Measurements from ENCODE around the gene IGFN1. TPM values are rescaled to one million over a fixed set of nuclear protein-coding genes. Genes with fewer than 3 reads are reported as not detected.

Gene IGFN1
- total RNA-seq, 2 donors from 2014 or later = 0.12 to 0.16 TPM

DNA sequence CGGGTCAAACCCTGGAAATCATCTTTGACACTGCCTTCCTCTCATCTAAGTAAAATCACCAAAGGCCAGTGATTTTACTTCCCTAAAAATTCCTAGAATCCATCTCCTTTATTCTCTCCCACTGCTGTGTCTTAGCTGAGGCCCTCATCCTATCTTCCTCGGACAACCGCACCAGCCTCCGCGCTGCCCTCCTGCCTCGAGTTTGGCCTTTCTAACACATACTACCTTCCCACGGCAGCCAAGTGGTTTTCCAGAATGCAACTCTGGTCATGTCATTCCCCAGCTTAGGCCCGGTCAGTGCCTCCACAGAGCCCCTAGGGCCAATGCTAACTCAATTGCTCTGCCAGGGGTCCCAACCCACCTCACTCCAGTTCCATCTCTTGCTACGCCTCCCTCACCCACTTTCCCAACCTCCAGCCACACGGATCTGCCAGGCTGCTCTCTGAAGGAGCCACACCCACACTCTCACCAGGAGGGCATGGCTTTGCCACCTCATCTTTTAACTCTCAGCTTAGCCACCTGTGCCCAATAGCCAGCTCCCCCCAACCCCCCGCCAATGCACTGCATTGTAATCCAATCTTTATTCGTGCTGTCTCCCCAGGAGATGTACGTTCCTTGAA is 43.1 kb upstream of the IGFN1 start:
- TF ChIP-seq CTCF (IDR thresholded peaks at IDR 0.05) = no peak
- no peak for DNase-seq
- H3K27me3 ChIP-seq = no peaks in the 10 kb centered on the region
- H3K36me3 ChIP-seq = no peaks in the 10 kb centered on the region
- no peaks in the 10 kb centered on the region for H3K9me3 ChIP-seq
- intact Hi-C loops (cut with DNase I) = loop anchor here (2.0 kb wide), 1 partner anchor 75 kb away; no protein-coding TSS in a partner anchor
- H3K4me3 ChIP-seq = no peak overlapping the region
- H3K9ac ChIP-seq (ENCODE audit: low read depth in 2 of 2, low read length in 2 of 2) = no peak overlapping the region
- no peaks in the 10 kb centered on the region for H3K4me1 ChIP-seq
- no peak overlapping the region for H3K27ac ChIP-seq

DNA sequence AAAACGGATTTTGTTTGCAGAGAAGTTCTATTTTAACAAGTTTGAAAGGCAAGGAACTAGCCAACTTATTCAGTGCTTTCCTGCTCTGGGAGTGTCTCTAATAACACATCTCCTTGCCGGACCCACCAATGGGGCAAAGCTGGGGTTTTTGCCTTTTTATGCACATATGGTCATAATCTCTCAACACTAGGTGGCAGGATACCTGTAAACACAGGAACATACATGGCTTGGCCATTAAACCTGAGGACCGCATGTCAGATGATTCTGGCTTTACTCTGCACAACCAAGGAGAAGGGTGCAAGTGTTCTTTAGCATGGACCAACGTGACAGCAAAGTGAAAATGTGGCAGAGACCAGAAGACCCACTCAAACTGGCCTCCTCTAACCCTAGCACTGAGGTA is 41.2 kb upstream of the IGFN1 start:
- H3K4me3 ChIP-seq = no peak overlapping the region
- no peaks in the 10 kb centered on the region for H3K9me3 ChIP-seq
- DNase-seq = no peak
- no peak overlapping the region for H3K9ac ChIP-seq (ENCODE audit: low read depth in 2 of 2, low read length in 2 of 2)
- no peak overlapping the region for H3K27ac ChIP-seq
- H3K36me3 ChIP-seq = no peaks in the 10 kb centered on the region
- intact Hi-C loops (cut with DNase I) = loop anchor here (2.0 kb wide), 1 partner anchor 73 kb away; no protein-coding TSS in a partner anchor
- peaks cover 5% of the 10 kb centered on the region for H3K4me1 ChIP-seq
- peak; percentile 49 for TF ChIP-seq CTCF (IDR thresholded peaks at IDR 0.05)
- H3K27me3 ChIP-seq = no peaks in the 10 kb centered on the region

- intact Hi-C loops (cut with DNase I) = no loop called here
- Histone ChIP-seq H3K9me3 (no peaks in the 10 kb centered on the region), H3K4me1 (peaks cover 5% of the 10 kb centered on the region), H3K4me3 (peak overlapping the region; percentile 72), H3K27ac (no peak overlapping the region), H3K36me3 (no peaks in the 10 kb centered on the region), H3K27me3 (no peaks in the 10 kb centered on the region), H3K9ac (ENCODE audit: low read depth in 2 of 2, low read length in 2 of 2) (peak overlapping the region; percentile 30 to 68)
- no peak for TF ChIP-seq CTCF (IDR thresholded peaks at IDR 0.05)
- no peak for DNase-seq
These were observed 36.9 kb upstream of the IGFN1 start for GRCh38 chr1:201153474-201154388.

- intact Hi-C loops (cut with DNase I) = no loop called here
- Histone ChIP-seq H3K4me1 (peaks cover 5% of the 10 kb centered on the region), H3K27ac (no peak within 1 kb of the TSS), H3K27me3 (no peaks in the 10 kb centered on the region), H3K4me3 (peak within 1 kb of the TSS; percentile 72), H3K36me3 (no peaks in the 10 kb centered on the region), H3K9ac (ENCODE audit: low read depth in 2 of 2, low read length in 2 of 2) (peak within 1 kb of the TSS; percentile 30 to 68), H3K9me3 (no peaks in the 10 kb centered on the region)
- DNase-seq = peak; percentile 100
- no peak for TF ChIP-seq CTCF (IDR thresholded peaks at IDR 0.05)
These were observed 36.0 kb upstream of the IGFN1 start, which contains the start of gene TMEM9 for GRCh38 chr1:201154389-201155165. TMEM9 (minus strand) TSS chr1:201154474; CDS start chr1:201153923, 551 bp downstream.

DNA sequence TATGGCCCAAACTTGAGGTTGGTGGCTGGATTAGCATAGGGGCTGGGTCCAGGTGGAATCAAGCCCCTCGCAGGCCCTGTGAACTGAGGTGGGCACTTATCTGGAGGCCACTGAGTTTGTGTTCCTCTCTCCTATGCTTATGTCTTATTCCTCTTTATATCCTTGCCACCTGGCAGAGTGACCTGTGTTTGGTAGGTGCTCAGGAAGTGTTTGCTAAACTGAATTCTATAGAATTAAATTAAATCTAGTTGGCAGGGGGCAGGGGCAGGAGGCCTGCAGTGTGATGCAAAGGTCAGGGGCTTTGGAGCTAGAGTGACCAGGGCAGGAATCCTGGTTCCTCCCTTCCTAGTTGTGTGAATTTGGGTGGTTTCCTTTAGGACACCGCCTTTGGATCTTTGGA is 35.3 kb upstream of the IGFN1 start:
- no peak overlapping the region for H3K9ac ChIP-seq (ENCODE audit: low read depth in 2 of 2, low read length in 2 of 2)
- no peak overlapping the region for H3K4me3 ChIP-seq
- no peak overlapping the region for H3K27ac ChIP-seq
- H3K4me1 ChIP-seq = peaks cover 5% of the 10 kb centered on the region
- intact Hi-C loops (cut with DNase I) = no loop called here
- DNase-seq = no peak
- H3K27me3 ChIP-seq = no peaks in the 10 kb centered on the region
- no peaks in the 10 kb centered on the region for H3K9me3 ChIP-seq
- TF ChIP-seq CTCF (IDR thresholded peaks at IDR 0.05) = no peak
- no peaks in the 10 kb centered on the region for H3K36me3 ChIP-seq
